Tibial nerve (tissue), 4 donors: Measurements from ENCODE around the gene TINAGL1. TPM values are rescaled to one million over a fixed set of nuclear protein-coding genes. Genes with fewer than 3 reads are reported as not detected.

Source experiments
- DNase-seq, 2 donors: peaks; one replicate each; pipeline ENCODE4 v3.0.0-alpha.2; 2019; ENCODE audit warnings: low spot score in 2 of 2
- H3K27ac ChIP-seq, 4 donors: fragments of 200-600 bp; sonication (generic) in 3 of 4; one replicate each; pipeline ENCODE4 v1.5.1; 2017 to 2019; ENCODE audit warnings: mild to moderate bottlenecking in 1 of 4
- H3K27me3 ChIP-seq, 2 donors: fragments of 200-600 bp; sonication (generic) in 1 of 2; one replicate each; pipeline versions ENCODE4 v1.5.1 to v1.6.0; 2017 to 2019
- H3K36me3 ChIP-seq, 3 donors: fragments of 200-600 bp; sonication (generic); one replicate each; pipeline ENCODE4 v1.5.1; 2018 to 2019
- H3K4me1 ChIP-seq, 4 donors: fragments of 200-600 bp; sonication (generic) in 3 of 4; one replicate each; pipeline ENCODE4 v1.5.1; 2017 to 2019
- H3K4me3 ChIP-seq, 4 donors: fragments of 200-600 bp; sonication (generic) in 3 of 4; one replicate each; pipeline ENCODE4 v1.5.1; 2017 to 2019; ENCODE audit warnings: mild to moderate bottlenecking in 1 of 4, moderate library complexity in 1 of 4
- H3K9me3 ChIP-seq, 4 donors: fragments of 200-600 bp; sonication (generic) in 3 of 4; one replicate each; pipeline ENCODE4 v1.5.1; 2017 to 2019
- CTCF ChIP-seq, 5 experiments: fragments of 200-600 bp in 3 of 5; fragments of 450-650 bp in 2 of 5; sonication (generic) in 3 of 5; IDR thresholded peaks; one replicate each; pipeline ENCODE4 v1.5.1; 2016 to 2019; ENCODE audit warnings: antibody characterized with exemption in 5 of 5, mild to moderate bottlenecking in 3 of 5, moderate library complexity in 2 of 5
- EP300 ChIP-seq, 2 donors: sonication (generic); formaldehyde crosslinking; IDR thresholded peaks; one replicate each; pipeline ENCODE4 v1.6.1; 2017; ENCODE audit warnings: antibody characterized with exemption in 2 of 2, mild to moderate bottlenecking in 1 of 2
- POLR2A ChIP-seq, 2 donors: fragments of 450-650 bp; IDR thresholded peaks; one replicate each; pipeline ENCODE4 v1.6.1; 2017; ENCODE audit warnings: antibody characterized with exemption in 2 of 2, mild to moderate bottlenecking in 2 of 2, moderate library complexity in 2 of 2
- whole genome bisulfite sequencing, 2 donors: methylation state at CpG; one replicate each; pipeline ENCODE4 v1.1.5; 2018; 5-methylcytosine and 5-hydroxymethylcytosine counted together
- total RNA-seq, 4 donors: library from RNA; depleted of rRNA; stranded (reverse); fragments of >200 nt; gene quantifications; one replicate each; pipeline ENCODE4 v1.1.0, GENCODE V29; 2016

The TINAGL1 gene
- total RNA-seq, 4 donors from 2014 or later, result 97.3 to 227 (median 198) TPM

GRCh38 chr1:31600641-31601040, 24.3 kb downstream of the TINAGL1 start:
- TF ChIP-seq EP300 (IDR thresholded peaks at IDR 0.05) (no peak), CTCF (IDR thresholded peaks at IDR 0.05) (no peak), POLR2A (IDR thresholded peaks at IDR 0.05) (no peak)
- Histone ChIP-seq H3K27me3 (no peaks in the 10 kb centered on the region), H3K9me3 (no peaks in the 10 kb centered on the region), H3K4me3 (no peak overlapping the region), H3K27ac (no peak overlapping the region), H3K36me3 (no peaks in the 10 kb centered on the region), H3K4me1 (no peaks in the 10 kb centered on the region)
- no peak for DNase-seq
- 60 to 65% methylated on average over 2 of the region's 2 CpGs for WGBS, 2 donors

DNA sequence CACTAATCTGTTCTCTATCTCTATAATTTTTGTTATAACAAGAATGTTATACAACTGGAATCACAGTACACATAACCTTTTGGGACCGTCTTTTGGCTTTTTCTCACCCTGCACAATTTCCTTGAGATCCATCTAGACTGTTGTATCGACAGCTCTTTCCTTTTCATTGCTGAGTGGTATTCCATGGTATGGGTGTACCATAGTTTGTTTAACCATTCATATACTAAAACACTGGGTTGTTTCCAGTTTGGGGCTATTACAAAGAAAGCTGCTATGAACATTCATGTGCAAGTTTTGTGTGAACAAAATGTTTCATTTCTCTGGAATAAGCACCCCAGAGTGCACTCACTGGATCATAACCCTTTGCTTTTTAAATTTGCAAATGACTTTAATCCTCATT, 25.8 kb downstream of the TINAGL1 start:
- Histone ChIP-seq H3K36me3 (no peaks in the 10 kb centered on the region), H3K27me3 (no peaks in the 10 kb centered on the region), H3K4me3 (no peak overlapping the region), H3K27ac (no peak overlapping the region), H3K9me3 (no peaks in the 10 kb centered on the region), H3K4me1 (no peaks in the 10 kb centered on the region)
- no peak for DNase-seq
- TF ChIP-seq POLR2A (IDR thresholded peaks at IDR 0.05) (no peak), CTCF (IDR thresholded peaks at IDR 0.05) (no peak), EP300 (IDR thresholded peaks at IDR 0.05) (no peak)
- 95 to 98% methylated on average over 2 of the region's 2 CpGs for WGBS, 2 donors

DNA sequence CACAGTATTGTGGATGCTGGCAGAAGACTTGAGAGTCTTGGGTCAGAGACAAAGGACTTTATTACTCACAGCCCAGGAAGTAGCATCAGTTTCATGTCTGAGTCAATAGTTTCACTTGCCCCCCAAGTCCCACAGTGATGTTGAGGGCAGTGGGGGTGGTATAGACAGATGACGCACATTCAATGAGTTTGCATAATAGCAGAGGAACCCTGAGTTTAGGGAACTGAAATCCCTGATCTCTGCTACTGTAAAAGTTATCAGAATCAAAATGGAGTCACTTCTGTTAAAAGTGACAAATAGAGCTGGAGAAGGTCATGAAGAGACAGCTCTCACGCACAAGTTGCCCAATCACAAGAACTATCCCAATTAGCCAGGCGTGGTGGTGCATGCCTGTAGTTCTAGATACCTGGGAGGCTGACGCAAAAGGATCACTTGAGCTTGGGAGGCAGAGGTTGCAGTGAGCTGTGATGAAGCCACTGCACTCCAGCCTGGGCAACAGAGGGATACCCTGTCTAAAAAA, 29.7 kb downstream of the TINAGL1 start:
- no peak for TF ChIP-seq EP300 (IDR thresholded peaks at IDR 0.05)
- no peak for TF ChIP-seq CTCF (IDR thresholded peaks at IDR 0.05)
- Histone ChIP-seq H3K27me3 (no peaks in the 10 kb centered on the region), H3K36me3 (no peaks in the 10 kb centered on the region), H3K4me3 (no peak overlapping the region), H3K4me1 (no peaks in the 10 kb centered on the region), H3K9me3 (no peaks in the 10 kb centered on the region), H3K27ac (no peak overlapping the region)
- DNase-seq, result no peak
- WGBS, 2 donors, result 81% methylated on average over 4 of the region's 4 CpGs

GRCh38 chr1:31607360-31607759, 31.0 kb downstream of the TINAGL1 start:
- Histone ChIP-seq H3K4me3 (no peak overlapping the region), H3K36me3 (no peaks in the 10 kb centered on the region), H3K27ac (no peak overlapping the region), H3K9me3 (no peaks in the 10 kb centered on the region), H3K27me3 (no peaks in the 10 kb centered on the region), H3K4me1 (no peaks in the 10 kb centered on the region)
- no peak for DNase-seq
- TF ChIP-seq EP300 (IDR thresholded peaks at IDR 0.05), result no peak
- TF ChIP-seq POLR2A (IDR thresholded peaks at IDR 0.05), result no peak
- TF ChIP-seq CTCF (IDR thresholded peaks at IDR 0.05), result no peak
- WGBS, 2 donors, result 49 to 71% methylated on average over 5 of the region's 5 CpGs

- no peak for TF ChIP-seq EP300 (IDR thresholded peaks at IDR 0.05)
- TF ChIP-seq CTCF (IDR thresholded peaks at IDR 0.05), result no peak
- no peak for TF ChIP-seq POLR2A (IDR thresholded peaks at IDR 0.05)
- Histone ChIP-seq H3K27me3 (no peaks in the 10 kb centered on the region), H3K36me3 (no peaks in the 10 kb centered on the region), H3K27ac (no peak overlapping the region), H3K4me1 (no peaks in the 10 kb centered on the region), H3K9me3 (no peaks in the 10 kb centered on the region), H3K4me3 (no peak overlapping the region)
- WGBS, 2 donors, result 11 to 20% methylated on average over 1 of the region's 1 CpG
- no peak for DNase-seq
Observed at GRCh38 chr1:31609514-31610118, 33.3 kb downstream of the TINAGL1 start.
